Subcutaneous abdominal adipose tissue (tissue), 5 donors: ENCODE results near the gene MLPH.

Source experiments
- H3K27ac ChIP-seq: one replicate; pipeline ENCODE4 v1.7.0; 2013; ENCODE audit warnings: low read depth, mild to moderate bottlenecking, inconsistent platforms, low read length, moderate library complexity
- H3K27me3 ChIP-seq, 5 donors: one replicate each; pipeline ENCODE4 v1.7.0; 2013; ENCODE audit warnings: low read length in 5 of 5, inconsistent platforms in 1 of 5; ENCODE audit not compliant: control insufficient read depth in 5 of 5, insufficient read depth in 4 of 5
- H3K36me3 ChIP-seq, 5 donors: one replicate each; pipeline ENCODE4 v1.7.0; 2013; ENCODE audit warnings: low read length in 5 of 5; ENCODE audit not compliant: control insufficient read depth in 5 of 5, insufficient read depth in 5 of 5
- H3K4me1 ChIP-seq, 5 donors: one replicate each; pipeline ENCODE4 v1.7.0; 2013; ENCODE audit warnings: low read length in 5 of 5, mild to moderate bottlenecking in 3 of 5, moderate library complexity in 1 of 5; ENCODE audit not compliant: control insufficient read depth in 5 of 5, insufficient read depth in 5 of 5
- H3K4me3 ChIP-seq, 5 donors: one replicate each; pipeline ENCODE4 v1.7.0; 2013; ENCODE audit warnings: low read length in 5 of 5, low read depth in 1 of 5
- H3K9ac ChIP-seq, 5 donors: one replicate each; pipeline ENCODE4 v1.7.0; 2013; ENCODE audit warnings: low read length in 5 of 5, mild to moderate bottlenecking in 4 of 5, moderate library complexity in 3 of 5
- H3K9me3 ChIP-seq, 5 donors: one replicate each; pipeline ENCODE4 v1.7.0; 2013; ENCODE audit warnings: low read length in 5 of 5; ENCODE audit not compliant: control insufficient read depth in 5 of 5
- donor health status: healthy.
- donor health status: healthy.
- donor health status: healthy.
- donor health status: healthy.
- donor health status: healthy.

Gene MLPH

DNA sequence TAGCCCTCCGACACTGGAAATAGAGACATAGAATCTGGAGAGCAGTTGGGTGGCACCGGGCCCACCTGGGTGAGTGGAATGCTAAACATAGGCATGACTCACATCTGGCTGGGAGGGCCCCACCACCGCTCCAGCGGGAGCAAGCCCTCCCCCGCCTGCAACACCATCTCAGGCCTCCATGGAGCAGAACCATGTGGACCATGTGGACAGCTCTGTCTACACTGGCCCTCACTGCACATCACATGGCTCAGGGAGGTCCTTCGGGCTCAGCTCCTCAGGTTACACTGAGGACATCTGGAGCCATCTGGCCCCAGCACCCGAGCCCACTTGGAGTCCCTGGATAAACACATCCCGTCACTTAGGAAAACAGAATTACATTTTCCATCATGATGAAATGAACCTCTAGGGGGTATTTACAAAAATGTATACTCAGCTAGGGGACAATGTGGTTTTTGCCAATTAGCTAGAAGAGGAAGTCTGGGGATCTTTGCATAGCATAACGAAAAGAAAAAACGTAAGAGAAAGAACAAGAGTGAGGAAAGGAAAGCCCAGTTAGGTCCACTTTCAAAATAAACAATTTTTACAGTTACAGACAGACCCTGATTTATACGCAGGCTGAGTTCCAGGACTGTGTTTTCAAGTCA is 30.7 kb upstream of the MLPH start:
- Histone ChIP-seq H3K36me3 (no peaks in the 10 kb centered on the region), H3K4me3 (no peak overlapping the region), H3K27ac (no peak overlapping the region), H3K9me3 (no peaks in the 10 kb centered on the region), H3K9ac (no peak overlapping the region), H3K4me1 (peaks cover 1 to 7% (median 4%) of the 10 kb centered on the region in 5 donors), H3K27me3 (peaks cover 0 to 16% (median 10%) of the 10 kb centered on the region in 5 donors)

DNA sequence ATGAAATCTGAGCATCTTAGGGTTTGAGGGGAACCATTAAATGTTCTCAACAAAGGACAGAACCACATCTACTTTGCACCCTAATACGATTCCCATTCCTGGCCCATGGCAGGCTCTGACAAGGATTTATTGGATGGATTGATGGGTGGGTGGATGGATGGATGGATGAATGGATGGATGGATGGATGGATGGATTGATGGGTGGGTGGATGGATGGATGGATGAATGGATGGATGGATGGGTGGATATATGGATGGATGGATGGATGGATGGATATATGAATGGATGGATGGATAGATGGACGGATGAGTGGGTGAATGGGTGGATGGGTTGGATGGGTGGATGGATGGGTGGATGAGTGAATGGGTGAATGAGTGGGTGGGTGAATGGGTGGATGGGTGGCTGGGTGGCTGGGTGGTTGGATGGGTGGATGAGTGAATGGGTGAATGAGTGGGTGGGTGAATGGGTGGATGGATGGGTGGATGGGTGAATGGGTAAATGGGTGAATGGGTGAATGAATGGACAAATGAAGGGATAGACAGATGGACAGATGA is 29.6 kb upstream of the MLPH start:
- H3K9ac ChIP-seq = no peak overlapping the region
- no peaks in the 10 kb centered on the region for H3K36me3 ChIP-seq
- H3K4me1 ChIP-seq = peaks cover 0 to under 1% (median 0%) of the 10 kb centered on the region in 5 donors
- no peak overlapping the region for H3K27ac ChIP-seq
- H3K27me3 ChIP-seq = peaks cover 0 to 7% (median 1%) of the 10 kb centered on the region in 5 donors
- H3K9me3 ChIP-seq = no peaks in the 10 kb centered on the region
- H3K4me3 ChIP-seq = no peak overlapping the region

DNA sequence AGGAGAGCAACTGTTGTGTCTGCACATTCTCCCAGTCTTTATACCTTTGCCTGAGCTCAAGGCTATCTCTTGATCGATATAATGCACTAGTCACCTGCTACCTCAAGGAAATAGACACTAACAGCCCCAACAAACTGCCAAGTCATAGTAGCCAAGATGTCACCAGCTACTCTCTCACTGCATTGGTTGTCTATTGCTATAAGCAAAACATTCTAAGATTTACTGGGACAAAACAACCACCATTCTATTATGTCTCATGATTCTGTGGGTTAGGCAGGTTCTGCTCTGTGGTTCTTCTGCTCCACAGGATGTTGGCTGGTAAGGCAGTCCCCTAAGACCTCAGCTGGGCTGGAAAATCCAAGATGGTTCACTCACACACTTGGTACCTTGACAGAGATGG is 28.5 kb upstream of the MLPH start:
- no peak overlapping the region for H3K27ac ChIP-seq

DNA sequence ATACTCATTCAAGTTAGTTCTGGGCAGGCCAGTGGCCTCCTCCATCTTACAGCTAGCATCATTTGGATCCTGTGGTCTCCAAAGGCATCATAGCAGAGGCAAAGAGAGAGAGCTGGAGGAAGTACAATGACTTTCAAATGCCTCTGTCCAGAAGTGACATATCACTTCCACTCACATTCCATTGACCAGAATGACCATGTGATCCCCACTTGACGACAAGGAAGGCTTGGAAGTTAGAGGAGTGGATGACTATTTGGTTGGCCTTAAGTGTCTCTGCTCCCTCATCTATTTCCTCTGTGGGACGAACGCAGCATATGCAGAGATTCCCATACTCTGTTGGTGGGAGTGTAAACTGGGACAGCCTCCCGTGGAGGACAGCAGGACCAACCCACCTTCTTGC is 27.8 kb upstream of the MLPH start:
- no peak overlapping the region for H3K27ac ChIP-seq
- H3K4me3 ChIP-seq = no peak overlapping the region
- H3K27me3 ChIP-seq = peaks cover 0 to 4% (median 0%) of the 10 kb centered on the region in 5 donors
- no peaks in the 10 kb centered on the region for H3K9me3 ChIP-seq
- no peaks in the 10 kb centered on the region for H3K36me3 ChIP-seq
- no peaks in the 10 kb centered on the region for H3K4me1 ChIP-seq
- H3K9ac ChIP-seq = no peak overlapping the region

More for the DNA sequence above, 28.5 kb upstream of the MLPH start:
- Histone ChIP-seq H3K36me3 (no peaks in the 10 kb centered on the region), H3K27me3 (peaks cover 0 to 6% (median 0%) of the 10 kb centered on the region in 5 donors), H3K9ac (no peak overlapping the region), H3K4me1 (no peaks in the 10 kb centered on the region), H3K4me3 (no peak overlapping the region), H3K9me3 (no peaks in the 10 kb centered on the region)

DNA sequence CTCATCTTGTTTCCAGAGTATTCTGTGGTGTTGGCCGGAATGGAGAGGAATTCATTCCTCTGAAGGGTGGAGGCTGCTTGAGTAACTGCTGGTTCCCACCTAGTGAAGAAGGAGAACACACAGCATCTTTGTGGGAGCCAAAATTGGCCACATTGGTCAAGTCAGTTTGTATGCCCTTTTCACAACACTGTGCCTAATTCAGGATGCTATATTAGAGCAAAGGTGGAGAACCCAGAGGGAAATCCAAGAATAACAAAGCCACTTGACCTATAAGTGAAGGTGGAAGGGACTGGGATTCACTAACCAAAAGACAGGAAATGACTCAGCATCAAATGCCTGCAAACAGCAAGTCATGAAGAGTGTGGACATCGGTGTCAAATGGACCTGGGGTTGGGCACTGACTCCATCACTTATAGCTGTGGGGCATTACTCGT is 27.3 kb upstream of the MLPH start:
- no peak overlapping the region for H3K27ac ChIP-seq
- H3K9ac ChIP-seq = no peak overlapping the region
- no peaks in the 10 kb centered on the region for H3K9me3 ChIP-seq
- no peaks in the 10 kb centered on the region for H3K4me1 ChIP-seq
- no peak overlapping the region for H3K4me3 ChIP-seq
- H3K27me3 ChIP-seq = peaks cover 0 to 4% (median 0%) of the 10 kb centered on the region in 5 donors
- H3K36me3 ChIP-seq = no peaks in the 10 kb centered on the region

DNA sequence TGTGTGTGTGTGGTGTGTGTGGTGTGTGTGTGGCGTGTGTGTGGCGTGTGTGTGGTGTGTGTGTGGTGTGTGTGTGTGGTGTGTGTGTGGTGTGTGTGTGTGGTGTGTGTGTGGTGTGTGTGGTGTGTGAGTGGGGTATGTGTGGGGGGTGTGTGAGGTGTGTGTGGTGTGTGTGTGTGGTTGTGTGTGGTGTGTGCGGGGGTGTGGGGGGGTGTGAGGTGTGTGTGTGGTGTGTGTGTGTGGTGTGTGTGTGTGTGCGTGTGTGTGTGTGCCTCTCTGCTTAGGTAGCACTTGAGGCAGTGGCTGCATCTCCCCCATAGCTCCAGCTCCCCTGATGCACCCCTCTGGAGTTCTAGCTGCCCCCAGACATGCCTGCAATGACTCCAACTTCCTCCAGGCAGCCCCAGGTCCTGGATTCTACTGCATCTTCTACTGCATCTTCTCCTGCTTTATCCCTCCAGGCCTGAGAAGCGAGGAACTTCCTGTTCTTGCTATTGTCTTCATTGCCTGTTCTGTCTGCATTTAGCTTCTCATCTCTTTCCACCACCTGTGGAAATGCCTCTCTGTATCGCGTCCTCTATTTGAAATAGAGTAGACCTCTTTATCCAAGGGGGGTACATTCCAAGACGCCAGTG is 22.2 kb upstream of the MLPH start:
- H3K9me3 ChIP-seq = no peaks in the 10 kb centered on the region
- no peaks in the 10 kb centered on the region for H3K36me3 ChIP-seq
- H3K9ac ChIP-seq = no peak overlapping the region
- H3K27ac ChIP-seq = no peak overlapping the region
- H3K4me1 ChIP-seq = no peaks in the 10 kb centered on the region
- no peaks in the 10 kb centered on the region for H3K27me3 ChIP-seq
- H3K4me3 ChIP-seq = no peak overlapping the region

DNA sequence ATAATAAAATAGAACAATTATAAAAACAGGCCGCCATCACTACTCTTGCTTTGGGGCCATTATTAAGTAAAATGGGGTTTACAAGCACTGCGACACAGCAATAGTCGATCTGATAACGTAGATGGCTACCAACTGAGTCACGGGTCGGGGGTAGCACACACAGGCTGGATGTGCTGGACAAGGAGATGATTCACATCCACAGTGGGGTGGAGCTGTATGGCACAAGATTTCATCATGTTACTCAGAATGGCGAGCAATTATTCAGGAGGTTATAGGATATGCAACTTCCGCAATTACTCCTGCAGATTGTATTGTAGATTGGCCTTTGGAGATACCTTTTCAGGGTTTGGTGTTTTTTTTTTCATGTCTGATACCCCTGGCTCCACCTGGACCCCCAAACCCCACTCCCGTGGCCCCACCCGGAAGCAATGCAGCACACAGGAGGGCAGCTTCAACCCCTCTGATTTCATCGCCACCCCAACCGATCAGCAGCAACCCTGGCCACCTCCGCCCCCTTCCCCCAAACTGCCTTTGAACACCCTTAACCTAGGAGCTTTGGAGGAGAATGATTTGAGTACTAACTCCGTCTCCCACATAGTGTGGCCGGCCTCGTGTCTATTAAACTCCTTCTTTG is 21.4 kb upstream of the MLPH start:
- Histone ChIP-seq H3K4me3 (no peak overlapping the region), H3K36me3 (no peaks in the 10 kb centered on the region), H3K4me1 (no peaks in the 10 kb centered on the region), H3K27ac (no peak overlapping the region), H3K9ac (no peak overlapping the region), H3K27me3 (no peaks in the 10 kb centered on the region), H3K9me3 (no peaks in the 10 kb centered on the region)

DNA sequence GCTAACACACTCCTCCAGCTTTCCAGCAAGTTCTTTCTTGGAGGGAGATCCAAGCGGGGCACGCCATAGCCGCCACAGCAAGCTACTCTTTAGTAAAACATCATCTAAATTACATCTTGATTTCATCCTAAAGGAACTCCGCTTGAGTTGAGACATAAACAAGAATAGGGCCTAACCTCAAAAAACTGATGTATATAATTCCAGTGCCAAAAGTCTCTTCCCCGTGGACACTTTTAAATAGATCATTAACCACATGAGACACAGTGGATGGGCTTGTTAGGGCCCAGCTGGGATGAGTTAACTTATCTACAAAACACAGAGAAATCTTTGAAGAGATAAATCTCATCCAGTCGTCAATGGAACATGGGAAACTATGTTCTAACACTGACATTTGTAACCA is 20.8 kb upstream of the MLPH start:
- H3K9me3 ChIP-seq = no peaks in the 10 kb centered on the region
- H3K4me1 ChIP-seq = no peaks in the 10 kb centered on the region
- no peaks in the 10 kb centered on the region for H3K27me3 ChIP-seq
- H3K27ac ChIP-seq = no peak overlapping the region
- no peak overlapping the region for H3K4me3 ChIP-seq
- H3K36me3 ChIP-seq = no peaks in the 10 kb centered on the region
- H3K9ac ChIP-seq = no peak overlapping the region

DNA sequence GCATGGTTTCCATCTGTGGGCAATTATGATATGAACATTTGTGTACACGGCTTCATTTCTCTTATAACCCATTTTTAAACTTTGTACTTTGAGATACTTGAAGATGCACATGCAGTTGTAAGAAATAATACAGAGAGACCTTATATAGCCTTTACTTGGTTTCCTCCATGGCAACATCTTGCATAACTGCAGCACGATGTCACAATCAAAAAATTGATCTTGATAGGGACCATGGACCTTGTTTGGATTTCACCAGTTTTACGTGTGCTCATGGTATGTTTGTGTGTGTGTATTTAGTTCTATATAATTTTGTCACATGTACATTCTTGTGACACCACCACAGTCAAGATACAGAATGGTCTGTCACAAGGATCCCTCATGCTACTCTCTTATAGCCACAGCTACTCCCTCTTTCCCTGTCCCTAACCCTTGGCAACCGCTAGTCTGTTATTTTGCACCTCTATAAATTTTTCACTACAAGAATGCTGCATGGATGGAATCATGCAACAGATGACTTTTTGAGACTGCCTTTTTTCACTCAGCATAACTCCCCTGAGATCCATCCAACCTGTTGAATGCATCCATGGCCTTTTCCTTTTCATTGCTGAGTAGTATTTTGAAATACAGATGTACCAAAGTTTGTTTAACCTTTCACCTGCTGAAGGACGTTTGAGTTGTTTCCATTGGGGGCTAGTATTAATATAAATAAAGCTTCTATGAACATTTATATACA is 19.4 kb upstream of the MLPH start:
- Histone ChIP-seq H3K36me3 (no peaks in the 10 kb centered on the region), H3K27me3 (no peaks in the 10 kb centered on the region), H3K9ac (no peak overlapping the region), H3K27ac (no peak overlapping the region), H3K4me1 (peaks cover 0 to 3% (median 0%) of the 10 kb centered on the region in 5 donors), H3K9me3 (no peaks in the 10 kb centered on the region), H3K4me3 (no peak overlapping the region)
